IMR-90 (cell line): ENCODE data around the gene PTPRU. TPM values are rescaled to one million over a fixed set of nuclear protein-coding genes. Genes with fewer than 3 reads are reported as not detected.
A peak's percentile ranks its signal among the peaks of the same experiment; 100 is the strongest.

Source experiments
- ATAC-seq: fragments of 200-7000 bp; cut with Tn5 transposase; 2 replicates; pipeline ENCODE4 v1.9.1; 2020; ENCODE audit warnings: low read depth, mild to moderate bottlenecking, moderate library complexity
- BruUV-seq: library from RNA; stranded (reverse); fragments of 400-500 nt; replicated peaks from 2 replicates; lab custom pipeline; 2021; lab: Mats Ljungman, UMichigan
- CTCF ChIA-PET: fragments of 300-600 bp; formaldehyde crosslinking; extraction: SDS; loops from one replicate; lab custom pipeline; 2021; ENCODE audit warnings: antibody characterized with exemption; lab: Yijun Ruan, JAX
- POLR2A ChIA-PET: fragments of 300-600 bp; sonication (Branson Sonifier 250); formaldehyde crosslinking; loops from one replicate; lab custom pipeline; 2022; ENCODE audit warnings: antibody characterized with exemption; ENCODE audit not compliant: unreplicated experiment; lab: Charles Lee
- DNase-seq: peaks from one replicate; pipeline ENCODE4 v3.0.0; 2013
- H2AFZ ChIP-seq: replicated peaks from 2 replicates; pipeline ENCODE3; 2013; ENCODE audit warnings: low read length, mild to moderate bottlenecking; ENCODE audit not compliant: poor library complexity
- H2AK5ac ChIP-seq: 2 replicates; pipeline ENCODE4 v1.6.1; 2013; ENCODE audit warnings: low read depth, low read length, inconsistent platforms
- H2AK9ac ChIP-seq: replicated peaks from 2 replicates; pipeline ENCODE3; 2013; ENCODE audit warnings: mild to moderate bottlenecking, low read depth, low read length, moderate library complexity; ENCODE audit not compliant: poor library complexity
- H2BK120ac ChIP-seq: 2 replicates; pipeline ENCODE4 v1.6.1; 2013; ENCODE audit warnings: low read depth, low read length, inconsistent platforms
- H2BK15ac ChIP-seq: 3 replicates; pipeline ENCODE4 v1.6.1; 2013; ENCODE audit warnings: low read depth, low read length, inconsistent platforms
- H2BK20ac ChIP-seq: 2 replicates; pipeline ENCODE4 v1.6.1; 2013; ENCODE audit warnings: low read depth, mild to moderate bottlenecking, inconsistent platforms, low read length, moderate library complexity
- H2BK5ac ChIP-seq: 2 replicates; pipeline ENCODE4 v1.6.1; 2013; ENCODE audit warnings: mild to moderate bottlenecking, low read depth, low read length, inconsistent platforms; ENCODE audit not compliant: poor library complexity, severe bottlenecking
- H3K14ac ChIP-seq: replicated peaks from 2 replicates; pipeline ENCODE4 v1.6.1; 2013; ENCODE audit warnings: low read depth, low read length, inconsistent platforms
- H3K18ac ChIP-seq: 2 replicates; pipeline ENCODE4 v1.6.1; 2013; ENCODE audit warnings: low read depth, low read length, control low read depth
- H3K23ac ChIP-seq: 2 replicates; pipeline ENCODE4 v1.6.1; 2013; ENCODE audit warnings: low read depth, low read length, inconsistent platforms
- H3K27ac ChIP-seq: 2 replicates; pipeline ENCODE4 v1.5.1; 2013; ENCODE audit warnings: mild to moderate bottlenecking, control low read depth, low read length; ENCODE audit not compliant: insufficient read depth
- H3K27me3 ChIP-seq: 2 replicates; pipeline ENCODE4 v1.6.1; 2013; ENCODE audit warnings: low read length; ENCODE audit not compliant: control insufficient read depth, insufficient read depth
- H3K36me3 ChIP-seq: 2 replicates; pipeline ENCODE4 v1.6.1; 2013; ENCODE audit warnings: low read length, mixed read lengths; ENCODE audit not compliant: control insufficient read depth, insufficient read depth
- H3K4ac ChIP-seq: 2 replicates; pipeline ENCODE4 v1.6.1; 2013; ENCODE audit warnings: low read depth, low read length, inconsistent platforms
- H3K4me1 ChIP-seq: 2 replicates; pipeline ENCODE4 v1.6.1; 2013; ENCODE audit warnings: low read length, mixed read lengths; ENCODE audit not compliant: control insufficient read depth, insufficient read depth
- H3K4me2 ChIP-seq: 2 replicates; pipeline ENCODE4 v1.6.1; 2013; ENCODE audit warnings: low read depth, mild to moderate bottlenecking, control low read depth, low read length, moderate library complexity
- H3K4me3 ChIP-seq: 2 replicates; pipeline ENCODE4 v1.5.1; 2013; ENCODE audit warnings: low read depth, mild to moderate bottlenecking, control low read depth, low read length, moderate library complexity; ENCODE audit not compliant: insufficient read depth
- H3K56ac ChIP-seq: 2 replicates; pipeline ENCODE4 v1.6.1; 2013; ENCODE audit warnings: low read length, inconsistent platforms; ENCODE audit not compliant: insufficient read depth; ENCODE audit errors: extremely low read depth
- H3K79me1 ChIP-seq, 2 experiments: 2 replicates each; pipeline ENCODE4 v1.6.1; 2013; ENCODE audit warnings: low read length in 2 of 2, inconsistent platforms in 1 of 2, low read depth in 1 of 2
- H3K9ac ChIP-seq: 2 replicates; pipeline ENCODE4 v1.6.1; 2013; ENCODE audit warnings: low read depth, low read length, control low read depth
- H3K9me1 ChIP-seq: 2 replicates; pipeline ENCODE4 v1.6.1; 2013; ENCODE audit warnings: low read length, inconsistent platforms; ENCODE audit not compliant: insufficient read depth
- H3K9me3 ChIP-seq: 2 replicates; pipeline ENCODE4 v1.6.1; 2013; ENCODE audit warnings: low read length; ENCODE audit not compliant: control insufficient read depth, insufficient read depth
- H4K20me1 ChIP-seq: 2 replicates; pipeline ENCODE4 v1.6.1; 2013; ENCODE audit warnings: low read length, inconsistent platforms; ENCODE audit not compliant: insufficient read depth
- H4K5ac ChIP-seq: 2 replicates; pipeline ENCODE4 v1.6.1; 2013; ENCODE audit warnings: mild to moderate bottlenecking, low read depth, low read length, control low read depth
- H4K8ac ChIP-seq, 2 experiments: 2 replicates each; pipeline ENCODE4 v1.6.1; 2013; ENCODE audit warnings: low read depth in 2 of 2, low read length in 2 of 2, control low read depth in 1 of 2, inconsistent platforms in 1 of 2
- H4K91ac ChIP-seq: 2 replicates; pipeline ENCODE4 v1.6.1; 2013; ENCODE audit warnings: low read depth, low read length, inconsistent platforms; ENCODE audit not compliant: insufficient read depth
- BHLHE40 ChIP-seq: fragments of 150-350 bp; IDR thresholded peaks from 2 replicates; pipeline ENCODE4 v1.6.1; 2016; ENCODE audit warnings: mild to moderate bottlenecking, low read depth, low read length
- CEBPB ChIP-seq: IDR thresholded peaks from 2 replicates; pipeline ENCODE4 v1.6.1; 2012; ENCODE audit warnings: low read depth, low read length, improper control_type of control experiment
- CHD1 ChIP-seq: IDR thresholded peaks from 2 replicates; pipeline ENCODE4 v1.6.1; 2012; ENCODE audit warnings: low read depth, low read length, improper control_type of control experiment
- FOS ChIP-seq: fragments of 150-350 bp; IDR thresholded peaks from 2 replicates; pipeline ENCODE4 v1.6.1; 2016; ENCODE audit warnings: low read depth, low read length
- MAFK ChIP-seq: IDR thresholded peaks from 2 replicates; pipeline ENCODE4 v1.6.1; 2012; ENCODE audit warnings: low read depth, low read length, improper control_type of control experiment
- MAZ ChIP-seq: IDR thresholded peaks from 2 replicates; pipeline ENCODE4 v1.6.1; 2012; ENCODE audit warnings: low read depth, mild to moderate bottlenecking, low read length, improper control_type of control experiment, moderate library complexity, borderline replicate concordance
- MXI1 ChIP-seq: IDR thresholded peaks from 2 replicates; pipeline ENCODE4 v1.6.1; 2012; ENCODE audit warnings: low read depth, mild to moderate bottlenecking, low read length, moderate library complexity, borderline replicate concordance
- NFE2L2 ChIP-seq: fragments of 150-350 bp; IDR thresholded peaks from 2 replicates; pipeline ENCODE4 v1.6.1; 2016; ENCODE audit warnings: low read depth, mild to moderate bottlenecking, low read length
- POLR2A ChIP-seq: IDR thresholded peaks from 2 replicates; pipeline ENCODE4 v1.6.1; 2012; ENCODE audit warnings: mild to moderate bottlenecking, low read depth, low read length
- RCOR1 ChIP-seq: IDR thresholded peaks from 2 replicates; pipeline ENCODE4 v1.6.1; 2012; ENCODE audit warnings: mild to moderate bottlenecking, low read length, improper control_type of control experiment; ENCODE audit not compliant: insufficient replicate concordance
- RFX5 ChIP-seq: IDR thresholded peaks from 2 replicates; pipeline ENCODE4 v1.8.0; 2012; ENCODE audit warnings: low read depth, mild to moderate bottlenecking, low read length, moderate library complexity
- SMC3 ChIP-seq: fragments of 150-350 bp; IDR thresholded peaks from 2 replicates; pipeline ENCODE4 v1.6.1; 2016; ENCODE audit warnings: low read depth, mild to moderate bottlenecking, antibody characterized with exemption, low read length, moderate library complexity
- WGBS, 2 experiments: methylation state at CpG; one replicate each; pipeline versions ENCODE4 v1.1.5 to v1.1.7; 2013; ENCODE audit warnings: missing lambda C conversion rate in 2 of 2; ENCODE audit not compliant: insufficient read length in 1 of 2; ENCODE audit errors: extremely low coverage in 2 of 2; 5-methylcytosine and 5-hydroxymethylcytosine counted together
- dilution Hi-C: fragments of 300-500 bp; cut with HindIII; formaldehyde crosslinking; loops from one replicate; pipeline ENCODE4 v1.14.3; 2018; ENCODE audit warnings: low sequenced_read_pairs; ENCODE audit not compliant: unreplicated experiment
- in situ Hi-C: fragments of 300-500 bp; cut with MboI; formaldehyde crosslinking; loops from 3 replicates; pipeline ENCODE4 v1.14.3; 2019; ENCODE audit warnings: low sequenced_read_pairs, inconsistent platforms, mixed read lengths
- intact Hi-C: fragments of 100-400 bp; cut with micrococcal nuclease; formaldehyde crosslinking; loops from 2 replicates; pipeline ENCODE4 v1.10.0; 2022
- polyA plus RNA-seq, 3 experiments: library from polyadenylated mRNA; depleted of rRNA; stranded (reverse); fragments of >200 nt; gene quantifications; 2 replicates each; pipeline ENCODE4 v1.2.3, GENCODE V29; 2012; ENCODE audit warnings: low replicate concordance in 1 of 3
- total RNA-seq: library from RNA; depleted of rRNA; stranded (reverse); fragments of >200 nt; gene quantifications from 2 replicates; pipeline ENCODE4 v1.2.3, GENCODE V29; 2012
- TF ChIP-seq, protein P1 (sequence below): fragments of 150-350 bp; IDR thresholded peaks from 2 replicates; pipeline ENCODE4 v1.6.1; 2017; ENCODE audit warnings: mild to moderate bottlenecking, antibody characterized with exemption, low read length, low read depth
- TF ChIP-seq, protein P2 (sequence below): conservative IDR thresholded peaks from 2 replicates; pipeline ENCODE4 v1.5.1; 2012; ENCODE audit warnings: mild to moderate bottlenecking, low read depth, low read length, improper control_type of control experiment
- TF ChIP-seq, protein P3 (sequence below): fragments of 150-350 bp; IDR thresholded peaks from 2 replicates; pipeline ENCODE4 v1.6.1; 2016; ENCODE audit warnings: low read depth, mild to moderate bottlenecking, low read length, moderate library complexity, borderline replicate concordance

The PTPRU gene
- total and polyA plus RNA-seq, 2 of the 4 experiments (the other 2 are of a cell fraction), result 7.0 to 10.7 TPM

DNA sequence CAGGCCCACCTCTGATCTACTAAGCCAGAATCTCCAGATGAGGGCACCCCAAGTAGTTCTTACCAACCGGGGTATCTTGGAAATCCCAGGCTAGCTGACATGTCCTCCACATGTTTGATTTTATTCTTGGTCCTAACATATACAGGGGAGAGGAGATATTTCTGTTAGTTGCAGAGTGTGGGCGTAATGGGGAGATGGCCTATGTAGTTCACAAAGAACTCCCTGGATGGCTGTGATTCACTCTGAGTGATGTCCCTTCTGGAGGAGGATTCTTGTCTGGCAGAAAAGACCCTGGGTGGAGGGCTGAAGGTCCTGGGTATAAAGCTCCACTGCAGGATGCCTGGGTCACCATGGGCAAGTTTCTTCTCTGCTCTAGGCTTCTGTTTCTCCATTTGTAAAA lies 18.7 kb upstream of the PTPRU start:
- no peaks in the 10 kb centered on the region for H3K9me3 ChIP-seq
- H3K9ac ChIP-seq, result no peak overlapping the region
- intact Hi-C loops (no loop called here), in situ Hi-C loops (no loop called here), dilution Hi-C loops (no loop called here)
- peaks cover 4% of the 10 kb centered on the region for H3K4me1 ChIP-seq
- no peak overlapping the region for H3K4ac ChIP-seq
- no peak overlapping the region for H2BK20ac ChIP-seq
- TF ChIP-seq SMC3 (no peak), MXI1 (no peak), POLR2A (no peak), BHLHE40 (no peak), CHD1 (no peak), RCOR1 (no peak), NFE2L2 (no peak), MAFK (no peak), RFX5 (no peak), FOS (no peak), CEBPB (no peak), MAZ (no peak)
- TF ChIP-seq, protein P1, sequence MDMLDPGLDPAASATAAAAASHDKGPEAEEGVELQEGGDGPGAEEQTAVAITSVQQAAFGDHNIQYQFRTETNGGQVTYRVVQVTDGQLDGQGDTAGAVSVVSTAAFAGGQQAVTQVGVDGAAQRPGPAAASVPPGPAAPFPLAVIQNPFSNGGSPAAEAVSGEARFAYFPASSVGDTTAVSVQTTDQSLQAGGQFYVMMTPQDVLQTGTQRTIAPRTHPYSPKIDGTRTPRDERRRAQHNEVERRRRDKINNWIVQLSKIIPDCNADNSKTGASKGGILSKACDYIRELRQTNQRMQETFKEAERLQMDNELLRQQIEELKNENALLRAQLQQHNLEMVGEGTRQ, result no peak
- TF ChIP-seq, protein P2, sequence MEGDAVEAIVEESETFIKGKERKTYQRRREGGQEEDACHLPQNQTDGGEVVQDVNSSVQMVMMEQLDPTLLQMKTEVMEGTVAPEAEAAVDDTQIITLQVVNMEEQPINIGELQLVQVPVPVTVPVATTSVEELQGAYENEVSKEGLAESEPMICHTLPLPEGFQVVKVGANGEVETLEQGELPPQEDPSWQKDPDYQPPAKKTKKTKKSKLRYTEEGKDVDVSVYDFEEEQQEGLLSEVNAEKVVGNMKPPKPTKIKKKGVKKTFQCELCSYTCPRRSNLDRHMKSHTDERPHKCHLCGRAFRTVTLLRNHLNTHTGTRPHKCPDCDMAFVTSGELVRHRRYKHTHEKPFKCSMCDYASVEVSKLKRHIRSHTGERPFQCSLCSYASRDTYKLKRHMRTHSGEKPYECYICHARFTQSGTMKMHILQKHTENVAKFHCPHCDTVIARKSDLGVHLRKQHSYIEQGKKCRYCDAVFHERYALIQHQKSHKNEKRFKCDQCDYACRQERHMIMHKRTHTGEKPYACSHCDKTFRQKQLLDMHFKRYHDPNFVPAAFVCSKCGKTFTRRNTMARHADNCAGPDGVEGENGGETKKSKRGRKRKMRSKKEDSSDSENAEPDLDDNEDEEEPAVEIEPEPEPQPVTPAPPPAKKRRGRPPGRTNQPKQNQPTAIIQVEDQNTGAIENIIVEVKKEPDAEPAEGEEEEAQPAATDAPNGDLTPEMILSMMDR, result no peak
- TF ChIP-seq, protein P3, sequence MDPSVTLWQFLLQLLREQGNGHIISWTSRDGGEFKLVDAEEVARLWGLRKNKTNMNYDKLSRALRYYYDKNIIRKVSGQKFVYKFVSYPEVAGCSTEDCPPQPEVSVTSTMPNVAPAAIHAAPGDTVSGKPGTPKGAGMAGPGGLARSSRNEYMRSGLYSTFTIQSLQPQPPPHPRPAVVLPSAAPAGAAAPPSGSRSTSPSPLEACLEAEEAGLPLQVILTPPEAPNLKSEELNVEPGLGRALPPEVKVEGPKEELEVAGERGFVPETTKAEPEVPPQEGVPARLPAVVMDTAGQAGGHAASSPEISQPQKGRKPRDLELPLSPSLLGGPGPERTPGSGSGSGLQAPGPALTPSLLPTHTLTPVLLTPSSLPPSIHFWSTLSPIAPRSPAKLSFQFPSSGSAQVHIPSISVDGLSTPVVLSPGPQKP, result no peak
- no peak overlapping the region for H3K23ac ChIP-seq
- peaks cover 14% of the 10 kb centered on the region for H3K36me3 ChIP-seq
- H3K4me3 ChIP-seq, result no peak overlapping the region
- H3K14ac ChIP-seq, result no peak overlapping the region
- peaks cover 6 to 19% of the 10 kb centered on the region in 2 experiments; a peak in 3 of 4 replicates for H3K79me1 ChIP-seq
- no peak overlapping the region for H2AK5ac ChIP-seq
- no peak overlapping the region for H3K18ac ChIP-seq
- ChIA-PET POLR2A (no interaction called here), CTCF (interaction anchor here (0.6 kb wide), 1 partner anchor 175 kb away, joined by 6 read pairs; no protein-coding TSS in a partner anchor)
- H2BK15ac ChIP-seq, result no peak overlapping the region
- no peaks in the 10 kb centered on the region for H3K27me3 ChIP-seq
- H3K27ac ChIP-seq, result no peak overlapping the region
- H4K20me1 ChIP-seq, result peaks cover 4% of the 10 kb centered on the region; the same call in 1 of the 2 replicates
- H4K5ac ChIP-seq, result no peak overlapping the region
- DNase-seq, result no peak
- H3K9me1 ChIP-seq, result peaks cover 10% of the 10 kb centered on the region; the same call in 1 of the 2 replicates
- H2BK5ac ChIP-seq, result no peak overlapping the region
- H4K8ac ChIP-seq, result no peak overlapping the region
- no peak overlapping the region for H3K56ac ChIP-seq
- ATAC-seq, result peak; percentile 72
- WGBS, 2 experiments, result no CpG with 5 or more reads among the region's 2 CpGs
- no peak overlapping the region for H4K91ac ChIP-seq
- no TSS peak for BruUV-seq
- H2BK120ac ChIP-seq, result no peak overlapping the region; the same call in 1 of the 2 replicates
- no peak overlapping the region for H2AFZ ChIP-seq
- no peak overlapping the region for H2AK9ac ChIP-seq
- no peak overlapping the region for H3K4me2 ChIP-seq
